K562 (cell line): Measurements from ENCODE around the gene MRPL40. TPM values are rescaled to one million over a fixed set of nuclear protein-coding genes. Genes with fewer than 3 reads are reported as not detected.

Source experiments
- ATAC-seq: fragments of 200-7000 bp; cut with Tn5 transposase; 3 replicates; pipeline ENCODE4 v1.9.1; 2020; ENCODE audit warnings: moderate library complexity
- BruUV-seq: library from RNA; stranded (reverse); fragments of 400-500 nt; replicated peaks from 2 replicates; lab custom pipeline; 2021; lab: Mats Ljungman, UMichigan
- CTCF ChIA-PET: fragments of 300-600 bp; formaldehyde crosslinking; extraction: SDS; loops from one replicate; lab custom pipeline; 2021; ENCODE audit warnings: low intra/inter-chr PET ratio; lab: Yijun Ruan, JAX
- POLR2A ChIA-PET: fragments of 300-600, 350-650 bp; sonication (Branson Sonifier 250); formaldehyde crosslinking; extraction: SDS; loops from one replicate; lab custom pipeline; 2021; ENCODE audit warnings: antibody characterized with exemption, inconsistent platforms; lab: Yijun Ruan, JAX
- DNase-seq, 4 experiments: peaks; one replicate each; pipeline versions ENCODE4 v3.0.0 to v3.0.0-alpha.2; 2011 to 2018; ENCODE audit warnings: low spot score in 3 of 4, mixed read lengths in 3 of 4; ENCODE audit errors: extremely low read depth in 1 of 4
- FAIRE-seq: peaks from 2 replicates; lab custom pipeline; 2011; peaks lifted over from hg19 to GRCh38; lab: Jason Lieb, UNC
- H2AFZ ChIP-seq: 2 replicates; pipeline ENCODE4 v1.6.0; 2011; ENCODE audit warnings: low read depth, low read length, control low read depth, inconsistent platforms
- H3K27ac ChIP-seq: fragments of 200-600 bp; 3 replicates; pipeline ENCODE4 v1.8.0; 2011; ENCODE audit warnings: low read depth, mild to moderate bottlenecking, control low read depth, inconsistent platforms, low read length, moderate library complexity, mixed read lengths; ENCODE audit errors: extremely low read depth
- H3K27me3 ChIP-seq, 2 experiments: fragments of 300-600 bp in 1 of 2; 2 replicates in 1 of 2; 3 replicates in 1 of 2; pipeline versions ENCODE4 v1.6.0 to v1.8.0; 2011; ENCODE audit warnings: inconsistent platforms in 2 of 2, low read length in 2 of 2, mild to moderate bottlenecking in 1 of 2, mixed read lengths in 1 of 2, moderate library complexity in 1 of 2; ENCODE audit not compliant: control insufficient read depth in 2 of 2, insufficient read depth in 2 of 2
- H3K36me3 ChIP-seq: fragments of 300-600 bp; 3 replicates; pipeline ENCODE4 v1.8.0; 2011; ENCODE audit warnings: mild to moderate bottlenecking, low read length, inconsistent platforms; ENCODE audit not compliant: control insufficient read depth, insufficient read depth
- H3K4me1 ChIP-seq, 2 experiments: fragments of 200-600 bp in 1 of 2; replicated peaks in 1 of 2; 2 replicates in 1 of 2; 3 replicates in 1 of 2; pipeline versions ENCODE4 v1.5.1 to v1.8.0; 2011; ENCODE audit warnings: inconsistent platforms in 2 of 2, low read length in 2 of 2, mild to moderate bottlenecking in 1 of 2, mixed read lengths in 1 of 2, moderate library complexity in 1 of 2; ENCODE audit not compliant: control insufficient read depth in 2 of 2, insufficient read depth in 2 of 2
- H3K4me2 ChIP-seq: 2 replicates; pipeline ENCODE4 v1.6.1; 2011; ENCODE audit warnings: low read length, control low read depth, inconsistent platforms, mixed read lengths; ENCODE audit not compliant: insufficient read depth
- H3K4me3 ChIP-seq: fragments of 200-600 bp; sonication (generic), shearing (Covaris generic); 2 replicates; pipeline ENCODE4 v1.5.1; 2016; ENCODE audit warnings: control low read depth, inconsistent platforms
- H3K79me2 ChIP-seq: fragments of 200-600 bp; 3 replicates; pipeline ENCODE4 v1.8.0; 2011; ENCODE audit warnings: low read length, inconsistent platforms; ENCODE audit not compliant: control insufficient read depth, insufficient read depth
- H3K9ac ChIP-seq, 2 experiments: 2 replicates each; pipeline versions ENCODE4 v1.6.0 to v1.6.1; 2011; ENCODE audit warnings: low read depth in 2 of 2, low read length in 2 of 2, control low read depth in 1 of 2, inconsistent platforms in 1 of 2, mild to moderate bottlenecking in 1 of 2, mixed read lengths in 1 of 2; ENCODE audit not compliant: insufficient read depth in 1 of 2
- H3K9me1 ChIP-seq: one replicate; pipeline ENCODE4 v1.6.0; 2011; ENCODE audit warnings: inconsistent platforms, mild to moderate bottlenecking, low read length, moderate library complexity; ENCODE audit not compliant: control insufficient read depth, insufficient read depth
- H3K9me3 ChIP-seq: replicated peaks from 2 replicates; pipeline ENCODE4 v1.5.1; 2011; ENCODE audit warnings: low read depth, low read length, inconsistent platforms; ENCODE audit not compliant: control insufficient read depth, insufficient read depth
- H4K20me1 ChIP-seq: replicated peaks from 2 replicates; pipeline ENCODE4 v1.6.1; 2011; ENCODE audit warnings: low read length, inconsistent platforms, mixed read lengths; ENCODE audit not compliant: control insufficient read depth, insufficient read depth
- CEBPB ChIP-seq: fragments of 450-650 bp; IDR thresholded peaks from 2 replicates; pipeline ENCODE4 v1.6.1; 2016; ENCODE audit warnings: missing genetic modification characterization, missing compliant biosample characterization
- CREB3L1 ChIP-seq: fragments of 450-650 bp; IDR thresholded peaks from 2 replicates; pipeline ENCODE4 v1.6.1; 2014; ENCODE audit warnings: low read depth, mild to moderate bottlenecking, moderate library complexity, borderline replicate concordance
- E2F4 ChIP-seq: sonication (generic); formaldehyde crosslinking; IDR thresholded peaks from 2 replicates; pipeline ENCODE4 v1.8.0; 2022; ENCODE audit warnings: mild to moderate bottlenecking, low read depth, missing genetic modification reagents
- E2F5 ChIP-seq: sonication (generic); formaldehyde crosslinking; IDR thresholded peaks from 2 replicates; pipeline ENCODE4 v1.8.0; 2022; ENCODE audit warnings: mild to moderate bottlenecking, missing genetic modification reagents
- EP400 ChIP-seq: fragments of 450-650 bp; IDR thresholded peaks from 2 replicates; pipeline ENCODE4 v1.6.1; 2017; ENCODE audit warnings: antibody characterized with exemption, mild to moderate bottlenecking, moderate library complexity
- FOXJ2 ChIP-seq: fragments of 200-800 bp; sonication (Bioruptor generic); IDR thresholded peaks from 2 replicates; pipeline ENCODE4 v1.6.1; 2016; ENCODE audit warnings: missing genetic modification characterization, missing compliant biosample characterization
- HNRNPH1 ChIP-seq: fragments of 200-400 bp; formaldehyde crosslinking; optimal IDR thresholded peaks from 2 replicates; pipeline ENCODE3; 2017; ENCODE audit warnings: low read depth, mild to moderate bottlenecking, low read length, moderate library complexity
- LEF1 ChIP-seq: fragments of 450-650 bp; IDR thresholded peaks from 2 replicates; pipeline ENCODE4 v1.6.1; 2016; ENCODE audit warnings: mild to moderate bottlenecking
- PTRF ChIP-seq: fragments of 450-650 bp; IDR thresholded peaks from 2 replicates; pipeline ENCODE4 v1.6.1; 2016; ENCODE audit warnings: mild to moderate bottlenecking, missing genetic modification characterization, missing compliant biosample characterization
- TAF15 ChIP-seq: fragments of 200-400 bp; formaldehyde crosslinking; IDR thresholded peaks from 2 replicates; pipeline ENCODE4 v1.6.1; 2017; ENCODE audit warnings: mild to moderate bottlenecking, low read depth, low read length, moderate library complexity
- TOE1 ChIP-seq, 2 experiments: fragments of 450-650 bp in 1 of 2; sonication (generic) in 1 of 2; formaldehyde crosslinking in 1 of 2; IDR thresholded peaks; 2 replicates each; pipeline versions ENCODE4 v1.7.1 to v1.8.0; 2016 to 2022; ENCODE audit warnings: borderline replicate concordance in 2 of 2, mild to moderate bottlenecking in 2 of 2, antibody characterized with exemption in 1 of 2, inconsistent platforms in 1 of 2, low read depth in 1 of 2, missing genetic modification reagents in 1 of 2, moderate library complexity in 1 of 2
- ZNF586 ChIP-seq: fragments of 450-650 bp; formaldehyde crosslinking; conservative IDR thresholded peaks from 2 replicates; pipeline ENCODE4 v1.4.0; 2020; ENCODE audit warnings: mild to moderate bottlenecking, moderate library complexity
- ZNF644 ChIP-seq: fragments of 200-800 bp; sonication (Bioruptor generic); IDR thresholded peaks from 2 replicates; pipeline ENCODE4 v1.6.1; 2016; ENCODE audit warnings: low read depth, missing genetic modification characterization, missing compliant biosample characterization
- ZNF707 ChIP-seq: fragments of 250-450 bp; sonication (Bioruptor Pico); conservative IDR thresholded peaks from 2 replicates; pipeline ENCODE4 v1.8.0; 2022; ENCODE audit warnings: inconsistent platforms, mild to moderate bottlenecking, moderate library complexity
- WGBS: fragments of 100-300 bp; shearing (Covaris generic); methylation state at CpG from one replicate; pipeline ENCODE4 v1.1.6; 2016; ENCODE audit warnings: low coverage, mixed read lengths; ENCODE audit not compliant: insufficient coverage; ENCODE audit errors: missing lambda C conversion rate; 5-methylcytosine and 5-hydroxymethylcytosine counted together
- in situ Hi-C: fragments of 300-500 bp; cut with MboI; formaldehyde crosslinking; loops from 4 replicates; pipeline ENCODE4 v1.15.0; 2018; ENCODE audit warnings: inconsistent platforms, mixed read lengths
- intact Hi-C: fragments of 100-400 bp; cut with micrococcal nuclease; formaldehyde crosslinking; loops from 2 replicates; pipeline ENCODE4 v1.14.2; 2022
- polyA plus RNA-seq, 8 experiments: library from polyadenylated mRNA; depleted of rRNA in 4 of 8; stranded (reverse) in 5 of 8; unstranded in 3 of 8; fragments of >200 nt; fragmentation: Nextera tagmentation in 2 of 8; fragmentation: Illumina TruSeq in 1 of 8; extraction: Ambion mirVana in 2 of 8; extraction: Trizol in 1 of 8; gene quantifications; 2 replicates each; pipeline versions ENCODE4 v1.2.1 to v1.2.3, GENCODE V29; 2011 to 2014; ENCODE audit warnings: inconsistent platforms in 1 of 8, missing spikeins in 1 of 8
- total RNA-seq, 7 experiments: library from RNA; depleted of rRNA in 6 of 7; stranded (reverse); fragments of >200 nt in 6 of 7; fragmentation: Illumina TruSeq in 2 of 7; extraction: Trizol in 2 of 7; gene quantifications; 2 replicates each; pipeline versions ENCODE4 v1.2.1 to v1.2.3, GENCODE V29; 2011 to 2021; ENCODE audit warnings: low replicate concordance in 1 of 7

Gene MRPL40
- total and polyA plus RNA-seq, 9 of the 15 experiments (the other 6 are each of a cell fraction or from before 2014, with no cell fraction given), result 132 to 652 (median 208) TPM

- TF ChIP-seq PTRF (no peak), TAF15 (no peak), ZNF707 (CRISPR knock-in tag) (0 out of 2 replicates have a peak, but pooled peaks have one; percentile 43), FOXJ2 (tag) (no peak)
Observed at GRCh38 chr22:19402642-19403191, 29.6 kb upstream of the MRPL40 start (continued).

- Histone ChIP-seq H3K4me2 (no peak overlapping the region), H3K9me3 (no peaks in the 10 kb centered on the region), H3K4me3 (no peak overlapping the region), H3K36me3 (peaks cover 95% of the 10 kb centered on the region), H2AFZ (no peak overlapping the region), H3K27ac (no peak overlapping the region; the same call in 2 of the 3 replicates), H3K9ac (no peak overlapping the region; a peak in 1 of 4 replicates), H3K9me1 (peaks cover 18% of the 10 kb centered on the region), H4K20me1 (peaks cover 14% of the 10 kb centered on the region), H3K79me2 (peaks cover 14% of the 10 kb centered on the region; the same call in 2 of the 3 replicates), H3K27me3 (no peaks in the 10 kb centered on the region), H3K4me1 (peaks cover 18 to 24% of the 10 kb centered on the region in 2 experiments; a peak in 4 of 5 replicates)
- ChIA-PET POLR2A (interaction anchor here (0.5 to 15.8 kb wide), 14 partner anchors 5 to 1603 kb away, joined by 3 to 245 read pairs (median 4); partner anchors contain the start of genes HIRA and MRPL40), CTCF (no interaction called here)
- ATAC-seq, result no peak
- no peak for FAIRE-seq
- in situ Hi-C loops, result no loop called here
- intact Hi-C loops, result no loop called here
- no peak for DNase-seq
- 91% methylated on average over 3 of the region's 3 CpGs for WGBS
- TF ChIP-seq CEBPB (tag), result no peak
- no peak for TF ChIP-seq ZNF586 (CRISPR knock-in tag)
- peak; percentile 84; the same call in 1 of the 2 replicates for TF ChIP-seq E2F4
- TF ChIP-seq EP400, result no peak
- TF ChIP-seq E2F5 (CRISPR knock-in tag), result peak; percentile 81; the same call in 1 of the 2 replicates
- TF ChIP-seq HNRNPH1, result no peak
- no peak for TF ChIP-seq LEF1
- no peak for TF ChIP-seq ZNF644 (tag)
- no peak for TF ChIP-seq TOE1 (IDR thresholded peaks at IDR 0.05; ENCODE audit: borderline replicate concordance)
- 0 out of 2 replicates have a peak, but pooled peaks have one; percentile 50 for TF ChIP-seq TOE1 (CRISPR knock-in tag; IDR thresholded peaks at IDR 0.05; ENCODE audit: borderline replicate concordance, low read depth)
- no peak for TF ChIP-seq CREB3L1
- BruUV-seq, result no TSS peak
Observed at GRCh38 chr22:19404676-19405075, 27.7 kb upstream of the MRPL40 start.
